Uterus (tissue), 2 donors: ENCODE measurements around the gene CLEC4D.

Source experiments
- CTCF ChIP-seq, 4 experiments: fragments of 200-600 bp in 2 of 4; fragments of 450-650 bp in 2 of 4; sonication (generic) in 2 of 4; IDR thresholded peaks; one replicate each; pipeline ENCODE4 v1.5.1; 2016 to 2019; ENCODE audit warnings: antibody characterized with exemption in 4 of 4, mild to moderate bottlenecking in 2 of 4, moderate library complexity in 1 of 4
- POLR2A ChIP-seq, 2 donors: fragments of 450-650 bp; IDR thresholded peaks; one replicate each; pipeline ENCODE4 v1.6.1; 2016; ENCODE audit warnings: antibody characterized with exemption in 2 of 2, mild to moderate bottlenecking in 1 of 2, moderate library complexity in 1 of 2

DNA sequence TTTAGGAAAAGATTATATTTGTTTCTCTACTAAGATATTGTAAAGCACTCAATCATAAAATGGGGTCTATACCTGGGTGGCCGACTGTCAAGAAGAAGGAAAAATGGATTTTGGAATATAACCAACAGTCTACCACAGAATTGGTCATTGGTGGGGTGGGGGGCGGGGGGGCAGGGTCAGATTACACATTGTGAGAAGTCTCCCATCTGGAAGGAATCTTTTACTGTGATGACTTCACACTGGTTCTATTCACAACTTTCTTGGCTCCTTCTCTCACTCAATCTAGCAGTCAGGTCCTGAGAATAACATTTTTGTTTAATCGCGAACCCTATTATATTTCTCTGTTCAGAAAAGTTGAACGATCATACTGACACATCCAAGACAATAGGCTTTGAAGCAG lies 36.1 kb downstream of the CLEC4D start:
- TF ChIP-seq CTCF (IDR thresholded peaks at IDR 0.05) (no peak), POLR2A (IDR thresholded peaks at IDR 0.05) (no peak)
